Measurements from ENCODE around the gene OPRL1.
"Not testable (repeated sequence)": the region's sequence is repeated elsewhere in the genome, so short reads cannot be mapped to it uniquely, and the experiment has no call there.

The OPRL1 gene

DNA sequence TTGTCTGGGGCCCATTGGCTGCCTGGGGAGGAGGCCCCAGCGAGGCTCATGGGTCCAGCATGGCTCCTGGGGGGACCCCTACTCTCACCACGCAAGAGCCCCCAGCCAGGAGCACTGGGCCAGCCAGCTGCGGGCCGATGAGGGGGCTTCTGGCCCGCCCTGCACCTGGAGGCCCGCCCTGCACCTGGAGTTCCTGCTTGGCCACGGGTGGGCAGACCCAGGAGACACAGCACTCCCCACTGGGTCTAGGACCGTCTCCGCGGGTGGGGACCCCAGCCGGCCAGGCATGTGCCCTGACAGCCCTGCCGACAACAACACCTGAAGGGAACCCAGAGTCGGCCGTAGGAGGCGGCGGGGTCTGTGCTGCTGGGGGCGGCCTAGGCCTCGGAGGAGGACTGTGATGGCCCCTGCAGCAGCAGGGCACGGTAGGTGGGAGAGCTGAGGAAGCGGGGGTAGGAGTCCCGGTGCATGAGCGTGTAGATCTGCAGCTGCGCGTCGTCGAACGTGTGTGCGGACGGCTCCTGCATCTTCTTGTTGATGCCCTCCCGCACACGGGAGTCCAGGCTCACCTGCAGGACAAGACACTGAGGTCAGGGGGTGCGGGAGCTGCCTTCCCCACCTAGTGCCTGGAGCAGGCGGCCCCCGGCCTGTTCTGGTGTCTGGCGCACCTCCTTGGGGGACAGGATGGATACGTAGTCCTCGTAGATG lies 6.3 kb upstream of the OPRL1 start:
- DNase-seq = no peak

- no peak for DNase-seq
Observed at GRCh38 chr20:64074184-64074789, 5.6 kb upstream of the OPRL1 start.

- DNase-seq = no peak
Observed at GRCh38 chr20:64074963-64075362, 4.9 kb upstream of the OPRL1 start.

- no peak for DNase-seq
Observed at GRCh38 chr20:64075556-64075955, 4.3 kb upstream of the OPRL1 start.

DNA sequence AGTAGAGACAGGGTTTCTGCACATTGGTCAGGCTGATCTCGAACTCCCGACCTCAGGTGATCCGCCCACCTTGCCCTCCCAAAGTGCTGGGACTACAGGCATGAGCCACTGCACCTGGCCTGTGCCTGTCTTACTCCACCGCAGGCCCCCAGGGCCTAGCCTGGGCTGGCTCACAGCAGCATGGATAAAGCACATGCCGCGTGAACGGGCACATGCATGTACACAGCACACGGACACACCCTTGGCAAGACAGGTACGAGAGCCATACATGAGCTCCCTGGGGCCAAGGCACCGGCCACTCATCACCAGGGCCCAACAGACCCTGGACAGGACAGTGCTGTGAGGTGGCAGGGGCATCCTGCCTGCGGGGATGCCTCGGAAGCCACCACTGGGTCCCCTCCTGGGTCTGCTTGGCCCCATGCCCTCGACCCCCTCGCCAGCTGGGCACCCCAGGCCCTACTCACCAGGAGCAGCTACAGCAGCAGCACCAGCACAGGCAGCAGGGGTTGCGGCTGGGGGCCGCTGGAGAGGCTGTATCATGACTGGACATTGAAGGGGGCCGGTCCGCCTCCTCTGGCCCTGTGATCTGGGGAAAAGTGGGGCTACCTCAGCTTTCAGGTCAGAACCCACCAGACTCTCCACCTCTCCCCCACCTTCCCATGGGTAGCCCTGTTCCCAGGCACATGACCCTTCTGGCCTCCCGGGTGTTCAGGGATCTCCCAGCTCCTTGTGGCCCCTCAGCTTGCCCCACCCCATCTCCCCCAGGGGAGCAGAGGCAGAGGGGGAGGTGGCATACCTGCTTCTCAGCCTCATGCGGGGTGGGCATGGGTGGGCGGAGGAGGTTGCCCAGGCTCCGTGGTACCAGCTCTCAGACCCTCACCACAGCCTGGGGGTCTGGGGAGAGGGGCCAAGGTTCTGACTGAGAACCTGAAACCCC lies 3.6 kb upstream of the OPRL1 start:
- DNase-seq = no peak

- DNase-seq = no peak
Observed at GRCh38 chr20:64077094-64077493, 2.8 kb upstream of the OPRL1 start.

GRCh38 chr20:64077541-64077875 lies 2.4 kb upstream of the OPRL1 start:
- no peak for DNase-seq

GRCh38 chr20:64077876-64078551 lies 1.9 kb upstream of the OPRL1 start:
- no peak for DNase-seq

GRCh38 chr20:64078934-64079272 lies 979 bp upstream of the OPRL1 start:
- no peak for DNase-seq

- DNase-seq = peak; percentile 73
Observed at GRCh38 chr20:64079273-64080012, 439 bp upstream of the OPRL1 start, which contains the start of gene RGS19. RGS19 (minus strand) TSS chr20:64079518; CDS start chr20:64076886, 2,632 bp downstream.

DNA sequence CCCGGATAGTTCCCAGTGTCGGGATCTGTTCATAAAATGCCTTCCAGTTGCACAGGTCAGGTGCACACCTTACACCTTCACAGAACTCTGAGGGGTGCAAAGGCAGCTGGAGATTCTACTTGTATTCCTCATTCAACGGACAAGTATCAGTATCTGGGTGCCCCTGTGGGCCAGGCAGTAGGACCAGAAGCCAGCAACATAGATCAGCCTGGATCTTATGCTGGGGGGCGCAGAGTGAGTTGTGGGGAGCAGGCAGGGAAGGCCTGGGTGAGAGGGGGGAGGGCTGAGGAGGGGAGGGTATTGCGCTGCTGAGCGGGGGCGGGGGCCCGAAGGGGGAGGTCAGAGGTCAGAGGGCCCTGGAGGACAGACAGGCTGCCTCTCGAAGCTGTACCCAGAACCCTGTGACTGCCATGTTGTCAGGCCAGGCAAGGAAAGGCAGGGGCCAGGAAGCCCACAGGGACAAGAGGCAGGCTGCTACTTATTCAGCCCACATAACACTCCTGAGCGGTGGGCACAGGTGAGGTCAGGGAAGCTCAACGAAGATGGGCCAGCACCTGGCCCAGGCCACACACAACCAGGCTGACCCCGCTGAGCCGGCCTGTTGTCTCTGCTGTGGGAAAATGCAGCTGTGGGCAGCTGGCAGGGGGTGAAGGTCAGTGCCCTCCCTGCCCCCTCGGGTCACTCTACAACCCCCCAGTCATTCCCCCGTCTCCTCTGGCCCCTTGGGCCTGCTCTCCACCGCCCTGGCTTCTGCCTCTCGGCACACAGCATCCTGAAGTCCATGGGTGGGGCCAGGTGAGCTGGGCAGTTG lies 1.1 kb downstream of the OPRL1 start:
- DNase-seq = no peak

DNA sequence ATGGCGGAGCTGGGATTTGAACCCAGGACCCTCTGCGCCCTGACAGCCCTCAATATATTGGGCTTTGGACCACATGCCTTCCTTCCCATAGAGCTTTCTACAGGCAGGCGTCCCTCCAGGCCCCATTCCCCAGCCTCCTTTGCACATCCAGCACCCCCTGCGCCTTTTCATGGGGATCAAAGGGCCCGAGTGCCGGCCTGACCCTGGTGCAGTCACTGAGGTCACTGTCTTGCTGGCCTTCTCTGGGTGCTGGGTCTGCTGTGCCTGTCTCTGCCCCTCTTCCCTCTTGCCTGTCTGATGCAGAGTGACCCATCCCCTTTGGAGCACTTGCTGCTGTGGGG lies 1.7 kb downstream of the OPRL1 start:
- DNase-seq = no peak

DNA sequence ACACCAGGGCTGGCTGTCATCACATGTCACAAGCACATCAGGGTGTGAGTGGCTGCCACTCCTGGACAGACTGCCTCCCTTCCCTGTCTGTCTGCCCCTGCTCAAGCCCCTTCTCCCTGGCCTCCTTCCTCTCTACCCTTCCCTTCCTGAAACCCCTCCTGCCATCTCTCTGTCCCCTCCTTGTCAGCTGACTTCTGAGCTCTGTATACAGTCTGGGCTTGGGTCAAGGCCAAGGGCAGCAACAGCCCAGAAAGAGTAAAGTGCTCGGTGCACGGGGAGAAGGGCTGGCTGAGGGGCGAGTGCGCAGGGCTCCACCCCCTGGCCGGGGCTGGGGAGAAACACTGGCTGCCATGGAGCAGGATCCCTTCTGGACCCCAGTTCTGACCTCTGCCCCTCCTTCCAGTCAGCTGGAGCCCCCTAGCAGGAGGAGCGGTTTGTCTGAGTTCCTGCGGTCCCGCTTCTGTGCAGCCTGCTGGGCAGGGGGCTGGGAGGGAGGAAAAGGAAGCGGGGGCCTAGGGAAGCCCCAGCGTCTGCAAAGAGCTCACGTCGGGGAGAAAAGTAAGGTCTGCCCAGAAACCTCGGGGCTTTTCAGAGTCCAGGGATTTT lies 2.3 kb downstream of the OPRL1 start:
- no peak for DNase-seq

GRCh38 chr20:64082820-64083377 lies 3.0 kb downstream of the OPRL1 start:
- peak; percentile 30 for DNase-seq

DNA sequence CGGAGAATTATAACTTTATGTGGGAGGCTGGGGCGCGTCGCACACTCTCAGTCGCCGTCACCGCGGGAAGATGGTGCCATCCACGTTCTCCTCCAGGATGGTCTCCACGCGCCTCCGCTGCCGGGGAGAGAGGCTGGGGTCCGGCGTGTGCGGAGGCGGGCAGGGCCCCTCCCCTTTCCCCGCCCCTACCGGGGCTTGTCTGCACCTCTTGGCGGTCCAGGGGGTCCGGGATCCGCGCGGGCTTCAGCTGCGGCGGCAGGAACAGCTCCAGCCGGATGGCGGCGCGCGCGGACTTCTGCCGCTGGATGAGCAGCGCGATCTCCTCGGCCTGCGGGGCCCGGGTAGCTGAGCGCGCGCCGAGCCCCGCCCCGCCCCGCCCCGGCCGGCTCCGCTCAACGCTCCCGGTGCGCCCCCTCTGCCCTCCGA lies 3.5 kb downstream of the OPRL1 start:
- DNase-seq = peak; percentile 89

GRCh38 chr20:64083804-64084684 lies 4.2 kb downstream of the OPRL1 start, which contains the start of gene LKAAEAR1:
LKAAEAR1 (minus strand) TSS chr20:64084398; CDS start chr20:64084219, 179 bp downstream.
- DNase-seq = peak; percentile 51

DNA sequence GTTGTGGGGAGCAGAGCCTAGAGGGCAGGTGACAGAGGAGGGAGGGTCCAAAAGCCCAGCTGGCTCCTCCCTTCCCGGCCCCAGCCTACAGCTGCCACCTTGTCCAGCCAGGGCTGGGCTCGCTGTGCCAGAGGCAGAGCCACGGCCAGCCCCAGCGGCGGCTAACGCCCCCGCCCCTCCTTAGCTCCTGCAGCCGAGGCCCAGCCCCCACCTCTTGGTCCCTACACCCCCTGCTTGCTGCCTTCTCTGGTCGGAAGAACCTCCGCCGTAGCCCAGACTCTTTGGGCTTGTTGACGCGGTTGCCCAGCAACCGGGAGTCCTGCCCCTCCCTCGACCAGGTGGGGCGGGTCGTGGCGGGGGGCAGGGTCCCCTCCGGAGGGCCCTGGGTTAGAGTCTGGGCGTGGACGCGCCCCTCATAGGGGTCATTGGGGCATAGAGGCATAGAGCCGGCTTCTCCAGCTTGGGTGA lies 4.8 kb downstream of the OPRL1 start:
- DNase-seq = peak; percentile 63

DNA sequence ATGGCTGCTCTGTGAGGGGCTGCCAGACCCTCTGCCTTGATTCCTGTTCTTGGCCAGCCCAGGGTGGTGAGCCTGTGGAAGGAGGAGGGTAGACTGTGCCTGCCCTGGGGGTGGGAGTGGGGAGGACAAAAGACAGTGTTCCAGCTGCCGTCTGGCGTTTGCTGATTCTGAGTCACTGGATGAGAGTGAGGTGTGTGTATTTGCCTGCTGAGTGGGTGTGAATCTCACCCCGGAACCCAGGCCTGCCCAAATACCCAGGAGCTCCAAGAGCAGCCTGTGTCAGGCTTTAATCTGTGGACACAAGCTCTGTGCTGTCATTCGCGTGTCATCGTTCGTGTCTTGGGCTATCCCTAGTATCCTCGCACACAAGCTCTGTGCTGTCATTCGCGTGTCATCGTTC lies 6.9 kb downstream of the OPRL1 start:
- no peak for DNase-seq

GRCh38 chr20:64087226-64087825 lies 7.4 kb downstream of the OPRL1 start:
- not testable (repeated sequence) for DNase-seq

Data from NCI-H146 (cell line).